Upper lobe of left lung (tissue), 6 donors: ENCODE measurements around the gene KIRREL3. TPM values are rescaled to one million over a fixed set of nuclear protein-coding genes. Genes with fewer than 3 reads are reported as not detected.

Experiments used
- ATAC-seq, 2 donors: fragments of 200-7000 bp; cut with Tn5 transposase; one replicate each; pipeline ENCODE4 v1.9.1; 2022; ENCODE audit warnings: mild to moderate bottlenecking in 2 of 2, moderate library complexity in 2 of 2; ENCODE audit not compliant: low FRiP score in 2 of 2
- DNase-seq, 2 donors: peaks; one replicate each; pipeline ENCODE4 v3.0.0-alpha.2; 2019 to 2020
- H3K27ac ChIP-seq, 4 donors: fragments of 200-600 bp; sonication (generic); one replicate each; pipeline ENCODE4 v1.5.1; 2016 to 2019
- H3K27me3 ChIP-seq, 4 donors: fragments of 200-600 bp; sonication (generic); one replicate each; pipeline ENCODE4 v1.5.1; 2017 to 2019
- H3K36me3 ChIP-seq, 4 donors: fragments of 200-600 bp; sonication (generic); one replicate each; pipeline ENCODE4 v1.5.1; 2016 to 2019
- H3K4me1 ChIP-seq, 4 donors: fragments of 200-600 bp; sonication (generic); one replicate each; pipeline ENCODE4 v1.5.1; 2018 to 2019
- H3K4me3 ChIP-seq, 4 donors: fragments of 200-600 bp; sonication (generic); one replicate each; pipeline ENCODE4 v1.5.1; 2017 to 2019; ENCODE audit warnings: mild to moderate bottlenecking in 2 of 4, moderate library complexity in 1 of 4
- H3K9me3 ChIP-seq, 4 donors: fragments of 200-600 bp; sonication (generic); one replicate each; pipeline ENCODE4 v1.5.1; 2018 to 2019
- EP300 ChIP-seq, 4 donors: sonication (generic); formaldehyde crosslinking; IDR thresholded peaks; one replicate each; pipeline ENCODE4 v1.5.1; 2017; ENCODE audit warnings: antibody characterized with exemption in 4 of 4, control low read depth in 2 of 4
- POLR2A ChIP-seq, 4 donors: fragments of 450-650 bp; IDR thresholded peaks; one replicate each; pipeline ENCODE4 v1.5.1; 2016 to 2017; ENCODE audit warnings: antibody characterized with exemption in 4 of 4, mild to moderate bottlenecking in 2 of 4
- POLR2AphosphoS5 ChIP-seq, 2 donors: sonication (generic); formaldehyde crosslinking; IDR thresholded peaks; one replicate each; pipeline ENCODE4 v1.5.1; 2017; ENCODE audit warnings: antibody characterized with exemption in 2 of 2
- WGBS, 2 donors: methylation state at CpG; one replicate each; pipeline ENCODE4 v1.1.5; 2017 to 2018; 5-methylcytosine and 5-hydroxymethylcytosine counted together
- total RNA-seq, 6 donors: library from RNA; depleted of rRNA in 4 of 6; stranded (reverse); fragments of >200 nt in 4 of 6; gene quantifications; one replicate each; pipeline versions ENCODE4 v1.1.0 to v1.2.1, GENCODE V29; 2016 to 2021
- TF ChIP-seq, protein P1 (sequence below), 6 experiments: fragments of 450-650 bp in 4 of 6; fragments of 200-600 bp in 2 of 6; sonication (generic) in 2 of 6; IDR thresholded peaks; one replicate each; pipeline ENCODE4 v1.5.1; 2016 to 2019; ENCODE audit warnings: antibody characterized with exemption in 6 of 6
- donor health status: DM: no; HTN: no; CAD: no; lungs with moderate emphysema.
- donor health status: DM: no; HTN: yes; CAD: no; lungs with severe emphysema.

Gene KIRREL3
- total RNA-seq, 6 donors from 2014 or later: 0.22 to 0.24 TPM; not detected in 4

DNA sequence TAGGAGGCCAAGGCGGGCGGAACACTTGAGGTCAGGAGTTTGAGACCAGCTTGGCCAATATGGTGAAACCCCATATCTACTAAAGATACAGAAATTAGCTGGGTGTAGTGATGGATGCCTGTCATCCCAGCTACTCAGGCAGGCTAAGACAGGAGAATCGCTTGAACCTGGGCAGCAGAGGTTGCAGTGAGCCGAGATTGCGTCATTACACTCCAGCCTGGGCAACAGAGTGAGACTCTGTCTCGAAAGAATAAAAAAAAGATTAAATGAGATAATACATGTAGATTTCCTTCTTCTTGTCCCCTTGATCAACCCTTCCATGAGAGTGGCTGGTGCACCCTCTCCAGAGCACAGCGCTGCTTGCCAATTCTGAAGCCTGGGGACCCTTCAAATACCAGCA is 538.1 kb downstream of the KIRREL3 start:
- H3K4me1 ChIP-seq: peaks cover 26 to 31% (median 29%) of the 10 kb centered on the region in 4 donors
- ATAC-seq (no peak), DNase-seq (no peak)
- no peak overlapping the region for H3K4me3 ChIP-seq
- no peaks in the 10 kb centered on the region for H3K27me3 ChIP-seq
- no peaks in the 10 kb centered on the region for H3K36me3 ChIP-seq
- 92 to 96% methylated on average over 7 of the region's 7 CpGs for WGBS, 2 donors
- H3K9me3 ChIP-seq: no peaks in the 10 kb centered on the region
- H3K27ac ChIP-seq: no peak overlapping the region
- TF ChIP-seq POLR2AphosphoS5 (IDR thresholded peaks at IDR 0.05) (no peak), POLR2A (IDR thresholded peaks at IDR 0.05) (no peak), EP300 (IDR thresholded peaks at IDR 0.05) (no peak)
- TF ChIP-seq, protein P1, sequence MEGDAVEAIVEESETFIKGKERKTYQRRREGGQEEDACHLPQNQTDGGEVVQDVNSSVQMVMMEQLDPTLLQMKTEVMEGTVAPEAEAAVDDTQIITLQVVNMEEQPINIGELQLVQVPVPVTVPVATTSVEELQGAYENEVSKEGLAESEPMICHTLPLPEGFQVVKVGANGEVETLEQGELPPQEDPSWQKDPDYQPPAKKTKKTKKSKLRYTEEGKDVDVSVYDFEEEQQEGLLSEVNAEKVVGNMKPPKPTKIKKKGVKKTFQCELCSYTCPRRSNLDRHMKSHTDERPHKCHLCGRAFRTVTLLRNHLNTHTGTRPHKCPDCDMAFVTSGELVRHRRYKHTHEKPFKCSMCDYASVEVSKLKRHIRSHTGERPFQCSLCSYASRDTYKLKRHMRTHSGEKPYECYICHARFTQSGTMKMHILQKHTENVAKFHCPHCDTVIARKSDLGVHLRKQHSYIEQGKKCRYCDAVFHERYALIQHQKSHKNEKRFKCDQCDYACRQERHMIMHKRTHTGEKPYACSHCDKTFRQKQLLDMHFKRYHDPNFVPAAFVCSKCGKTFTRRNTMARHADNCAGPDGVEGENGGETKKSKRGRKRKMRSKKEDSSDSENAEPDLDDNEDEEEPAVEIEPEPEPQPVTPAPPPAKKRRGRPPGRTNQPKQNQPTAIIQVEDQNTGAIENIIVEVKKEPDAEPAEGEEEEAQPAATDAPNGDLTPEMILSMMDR (IDR thresholded peaks at IDR 0.05): no peak

DNA sequence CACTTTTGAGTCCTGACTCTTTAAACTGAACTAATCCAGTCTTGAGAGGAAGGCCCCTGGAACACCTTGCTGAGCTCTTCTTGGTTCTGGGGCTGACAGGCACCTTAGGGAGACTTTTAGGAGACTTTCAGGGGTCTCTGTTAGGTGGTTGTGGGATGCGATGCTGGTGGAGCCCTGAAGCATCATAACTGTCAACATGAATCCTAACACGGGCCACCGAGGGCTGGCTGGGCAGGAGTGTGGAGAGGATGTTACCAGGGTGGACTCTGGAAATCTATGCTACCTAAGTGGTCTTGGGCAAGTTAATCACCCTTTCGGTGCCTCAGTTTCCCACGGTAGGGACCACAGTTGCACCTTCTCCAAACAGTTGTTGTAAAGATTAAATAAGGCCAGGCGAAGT is 538.6 kb downstream of the KIRREL3 start:
- H3K4me3 ChIP-seq: no peak overlapping the region
- TF ChIP-seq, protein P1 (IDR thresholded peaks at IDR 0.05): no peak
- TF ChIP-seq EP300 (IDR thresholded peaks at IDR 0.05): no peak
- TF ChIP-seq POLR2A (IDR thresholded peaks at IDR 0.05): no peak
- no peak for TF ChIP-seq POLR2AphosphoS5 (IDR thresholded peaks at IDR 0.05)
- H3K27ac ChIP-seq: no peak overlapping the region
- no peaks in the 10 kb centered on the region for H3K27me3 ChIP-seq
- H3K36me3 ChIP-seq: no peaks in the 10 kb centered on the region
- ATAC-seq: no peak
- no peaks in the 10 kb centered on the region for H3K9me3 ChIP-seq
- 83 to 97% methylated on average over 6 of the region's 6 CpGs for WGBS, 2 donors
- no peak for DNase-seq
- peaks cover 22 to 27% (median 24%) of the 10 kb centered on the region in 4 donors for H3K4me1 ChIP-seq

DNA sequence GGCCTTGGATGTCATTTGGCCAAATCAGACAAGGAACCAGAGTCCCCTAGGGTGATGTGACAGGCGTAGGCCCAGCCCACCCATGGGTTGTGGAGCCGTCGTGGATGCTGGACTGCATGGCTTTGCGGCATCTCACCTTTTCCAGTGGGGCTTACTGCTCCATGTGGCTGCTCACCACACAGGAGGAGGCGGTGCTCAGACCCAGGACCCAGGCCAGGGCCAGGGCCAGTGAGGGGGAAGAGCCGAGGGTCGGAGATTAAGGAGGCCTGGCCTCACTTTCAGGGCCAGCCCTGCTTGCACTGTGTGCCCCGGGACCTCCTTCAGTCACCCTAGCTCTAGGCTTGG is 539.5 kb downstream of the KIRREL3 start:
- no peak for ATAC-seq

DNA sequence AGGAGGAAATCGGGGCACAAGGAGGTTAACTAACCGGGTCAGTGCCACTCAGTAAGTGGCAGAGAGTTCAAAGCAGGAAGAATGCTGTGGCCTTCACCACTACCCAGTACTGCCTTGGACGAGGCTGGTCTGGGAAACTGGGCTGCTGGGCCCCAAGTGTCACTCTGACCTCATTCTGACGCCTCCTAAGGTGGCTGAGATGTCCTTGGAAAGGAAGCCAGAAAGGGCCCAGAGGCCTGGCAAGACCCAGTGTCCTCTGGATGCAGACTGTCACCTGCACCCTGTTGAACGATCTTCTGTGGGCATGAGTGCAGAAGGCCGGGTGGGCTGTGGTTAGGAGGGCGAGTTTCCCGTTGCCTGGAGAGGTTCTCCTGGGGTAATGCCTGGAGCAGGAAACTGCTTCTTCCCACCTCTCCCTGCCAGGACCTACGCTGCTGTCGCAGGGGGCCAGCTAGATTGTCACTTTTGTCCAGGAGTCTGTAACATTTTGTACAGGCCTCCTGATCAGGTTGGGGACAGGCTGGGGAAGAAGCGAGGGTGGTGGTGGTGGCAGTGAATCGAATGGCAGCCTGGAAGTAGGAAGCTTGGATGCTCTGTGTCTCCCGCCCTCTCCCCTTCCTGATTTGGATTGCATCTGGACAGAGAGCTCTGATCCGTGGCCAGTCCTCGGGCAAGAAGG is 540.0 kb downstream of the KIRREL3 start:
- Histone ChIP-seq H3K4me1 (peaks cover 10 to 13% (median 12%) of the 10 kb centered on the region in 4 donors), H3K27ac (no peak overlapping the region), H3K27me3 (no peaks in the 10 kb centered on the region), H3K36me3 (no peaks in the 10 kb centered on the region), H3K9me3 (no peaks in the 10 kb centered on the region), H3K4me3 (no peak overlapping the region)
- DNase-seq (no peak), ATAC-seq (no peak)
- TF ChIP-seq POLR2A (IDR thresholded peaks at IDR 0.05) (no peak), POLR2AphosphoS5 (IDR thresholded peaks at IDR 0.05) (no peak), EP300 (IDR thresholded peaks at IDR 0.05) (no peak)
- TF ChIP-seq, protein P1 (IDR thresholded peaks at IDR 0.05): no peak
- 80 to 85% methylated on average over 9 to 15 of the region's 15 CpGs for WGBS, 2 donors

More for the DNA sequence above, 539.5 kb downstream of the KIRREL3 start:
- Histone ChIP-seq H3K4me3 (no peak overlapping the region), H3K27ac (no peak overlapping the region), H3K9me3 (no peaks in the 10 kb centered on the region), H3K36me3 (no peaks in the 10 kb centered on the region), H3K4me1 (peaks cover 15 to 18% (median 17%) of the 10 kb centered on the region in 4 donors), H3K27me3 (no peaks in the 10 kb centered on the region)
- DNase-seq: no peak
- TF ChIP-seq, protein P1 (IDR thresholded peaks at IDR 0.05): no peak
- TF ChIP-seq EP300 (IDR thresholded peaks at IDR 0.05): no peak
- no peak for TF ChIP-seq POLR2AphosphoS5 (IDR thresholded peaks at IDR 0.05)
- TF ChIP-seq POLR2A (IDR thresholded peaks at IDR 0.05): no peak
- WGBS, 2 donors: 85% methylated on average over 8 of the region's 8 CpGs; no CpG with 5 or more reads in 1 of the 2 donors
